GM11168 (cell line): ENCODE results near the gene SKIC8.

Experiments used
- in situ Hi-C: fragments of 300-500 bp; cut with MboI; formaldehyde crosslinking; loops from one replicate; pipeline ENCODE4 v1.12.0; 2022; ENCODE audit warnings: low sequenced_read_pairs; ENCODE audit not compliant: unreplicated experiment

SKIC8 gene

GRCh38 chr15:78322724-78323521 lies 23.5 kb upstream of the SKIC8 start:
- in situ Hi-C loops = no loop called here

- in situ Hi-C loops = no loop called here
Measured at GRCh38 chr15:78322243-78322642, 22.8 kb upstream of the SKIC8 start.

DNA sequence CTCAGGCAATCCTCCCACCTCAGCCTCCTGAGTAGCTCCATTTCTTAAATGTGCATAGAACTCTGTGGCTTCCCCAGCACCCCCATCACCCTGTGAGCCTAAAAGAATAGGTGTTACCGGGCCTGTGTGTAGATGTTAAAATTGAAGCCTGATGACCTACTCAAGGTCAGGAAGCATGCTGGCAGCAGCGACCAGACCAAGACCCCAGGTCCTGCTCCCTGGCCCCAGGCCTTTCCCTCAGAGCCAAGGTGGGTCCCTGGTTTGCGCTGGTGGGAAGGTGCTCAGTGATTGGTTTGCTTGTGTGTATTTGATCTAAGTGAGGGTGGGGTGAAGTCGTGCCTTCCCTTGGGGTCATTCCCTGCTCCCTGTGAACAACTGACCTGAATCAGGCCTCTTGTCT lies 22.4 kb upstream of the SKIC8 start:
- in situ Hi-C loops = no loop called here

DNA sequence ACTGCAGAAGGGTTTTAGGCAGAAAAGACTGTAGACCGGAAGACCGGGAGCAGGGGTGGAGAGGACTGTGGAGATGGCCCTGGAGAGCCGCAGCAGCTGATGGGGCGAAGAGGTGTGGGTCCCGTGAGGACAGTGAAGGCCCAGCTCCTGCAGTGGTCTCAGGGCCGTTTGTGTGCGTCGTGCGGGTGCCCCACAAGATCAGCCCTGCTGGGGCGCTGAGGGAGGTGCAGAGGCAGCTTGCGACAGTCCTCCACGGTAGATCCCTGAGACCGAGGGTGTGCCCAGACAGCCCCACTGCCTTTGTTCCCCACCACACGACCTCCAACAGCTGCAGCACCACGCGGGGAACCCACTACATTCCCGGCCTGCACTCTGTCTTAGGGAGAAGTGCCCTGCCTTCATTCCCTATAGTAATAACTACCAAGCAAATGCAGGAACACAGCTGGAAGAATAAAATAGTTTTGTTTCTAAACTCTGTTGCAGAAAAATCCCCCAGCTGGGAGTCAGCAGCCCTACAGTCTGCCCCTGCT lies 21.7 kb upstream of the SKIC8 start:
- in situ Hi-C loops = no loop called here

GRCh38 chr15:78320183-78320582 lies 20.8 kb upstream of the SKIC8 start:
- in situ Hi-C loops = no loop called here

GRCh38 chr15:78319588-78319987 lies 20.2 kb upstream of the SKIC8 start:
- in situ Hi-C loops = no loop called here

- in situ Hi-C loops = no loop called here
Measured at GRCh38 chr15:78317145-78317836, 17.9 kb upstream of the SKIC8 start.

DNA sequence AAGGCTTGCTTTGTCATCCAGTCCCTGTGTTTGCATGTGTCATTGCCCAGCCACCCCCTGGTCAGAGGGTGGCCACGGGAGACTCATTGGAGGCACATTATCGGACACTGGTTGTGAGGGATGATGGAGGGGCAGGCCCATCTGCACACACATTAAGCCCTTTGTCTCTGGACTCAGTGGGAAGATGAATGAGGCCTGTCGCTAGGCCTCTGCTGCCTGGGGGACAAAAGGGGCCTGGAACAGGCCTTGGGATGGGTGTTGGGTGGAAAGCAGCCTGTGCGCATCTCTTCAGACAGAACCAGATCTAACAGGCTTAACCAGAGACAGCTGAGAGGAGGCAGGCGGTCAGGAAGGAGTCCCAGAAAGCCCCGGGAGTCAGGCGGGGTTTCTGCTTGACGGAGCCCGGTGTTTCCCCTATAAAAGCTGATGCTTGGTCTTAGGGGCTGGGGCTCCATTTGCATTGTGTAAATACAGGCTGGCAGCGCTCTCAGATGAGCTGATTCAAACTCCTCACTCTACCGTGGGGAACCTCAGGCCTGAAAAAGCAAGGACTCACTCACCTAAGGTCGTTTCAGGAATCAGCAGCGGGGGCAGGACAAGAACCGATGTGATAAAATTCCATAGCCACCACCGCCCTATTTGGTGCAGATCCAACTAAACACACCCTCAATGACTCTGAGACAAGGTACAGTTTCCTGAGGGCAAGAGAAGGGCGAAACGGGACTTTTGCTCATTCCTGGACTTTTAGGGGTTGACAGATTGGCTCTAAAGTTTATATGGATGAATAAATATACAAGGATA lies 17.1 kb upstream of the SKIC8 start:
- in situ Hi-C loops = no loop called here

GRCh38 chr15:78315686-78316282 lies 16.4 kb upstream of the SKIC8 start:
- in situ Hi-C loops = no loop called here

DNA sequence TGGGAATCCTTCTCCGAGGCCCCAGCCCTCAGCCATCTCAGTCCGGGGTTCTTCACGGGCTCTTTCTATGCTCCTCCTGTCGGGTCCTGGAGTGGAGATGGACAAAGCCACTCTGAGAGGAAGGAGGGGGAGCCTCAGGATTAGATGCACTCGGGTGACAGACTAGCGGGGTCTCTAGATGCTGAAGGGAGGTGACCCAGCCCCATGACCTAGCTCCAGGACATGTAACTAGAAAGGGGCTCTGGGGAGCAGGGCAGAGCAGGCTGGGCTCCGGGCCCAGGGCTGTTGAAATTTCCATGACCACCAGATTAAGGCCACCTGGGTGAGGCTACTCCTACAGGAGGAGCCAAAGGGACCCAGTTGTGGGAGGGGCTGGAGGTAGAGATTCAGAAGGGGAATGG lies 14.8 kb upstream of the SKIC8 start:
- in situ Hi-C loops = no loop called here

DNA sequence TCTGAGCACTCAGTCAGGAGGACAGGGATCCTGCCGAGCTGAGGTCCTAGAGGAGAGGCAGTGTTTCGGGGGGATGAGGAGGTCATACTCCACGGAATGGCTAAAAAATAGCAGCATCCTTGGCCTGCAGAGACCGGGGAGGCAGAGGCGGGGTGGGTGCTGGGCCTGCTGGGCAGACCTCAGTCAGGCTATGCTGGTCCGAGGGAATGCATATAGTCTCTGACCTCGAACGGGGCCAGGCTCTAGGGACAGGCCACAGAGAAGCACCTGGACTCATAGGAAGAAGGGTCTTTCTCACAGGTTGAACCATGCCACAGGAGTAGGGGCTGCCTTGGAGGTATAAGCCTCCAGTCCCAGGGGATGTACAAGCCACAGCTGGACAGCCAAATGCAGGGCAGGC lies 14.0 kb upstream of the SKIC8 start:
- in situ Hi-C loops = no loop called here

DNA sequence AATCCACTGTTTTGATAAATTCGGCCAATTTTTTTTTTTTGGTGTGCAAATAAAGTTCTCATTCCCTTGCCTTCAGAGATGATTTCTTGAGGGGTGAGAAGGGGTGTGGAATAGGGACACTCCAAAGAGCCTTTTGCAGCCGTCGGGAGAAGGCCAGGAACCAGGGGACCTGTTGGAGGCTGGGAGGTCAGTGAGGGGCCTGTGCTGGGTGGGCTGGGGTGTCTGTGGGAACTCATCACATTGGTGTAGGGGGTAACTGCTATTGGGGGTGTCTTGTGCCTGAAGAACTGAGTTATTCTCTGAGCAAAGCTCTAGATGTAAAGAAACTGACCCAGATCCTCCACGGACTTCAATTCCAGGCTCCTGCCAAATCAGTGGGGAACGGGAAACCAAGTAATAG lies 13.5 kb upstream of the SKIC8 start:
- in situ Hi-C loops = no loop called here

- in situ Hi-C loops = no loop called here
Measured at GRCh38 chr15:78312536-78312935, 13.1 kb upstream of the SKIC8 start.

DNA sequence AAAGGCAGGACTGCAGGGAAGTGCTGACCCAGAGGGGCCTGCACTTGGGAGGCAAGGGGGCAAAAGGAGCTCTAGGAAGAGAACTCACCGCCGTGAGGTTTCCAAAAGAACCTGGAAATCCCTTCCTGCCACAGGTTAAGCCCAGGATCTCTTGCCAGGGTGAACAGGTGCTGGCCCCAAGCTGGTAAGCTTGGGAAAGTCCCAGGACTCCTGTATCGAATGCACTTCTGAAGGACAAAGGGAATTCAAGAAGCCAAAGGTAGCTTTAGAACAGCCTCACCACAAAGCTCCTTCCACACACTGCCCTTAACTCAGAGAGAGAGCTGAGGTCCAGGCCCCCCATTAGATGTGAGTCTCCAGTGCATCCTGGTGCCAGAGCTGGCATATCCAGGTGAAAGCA lies 11.9 kb upstream of the SKIC8 start:
- in situ Hi-C loops = no loop called here

DNA sequence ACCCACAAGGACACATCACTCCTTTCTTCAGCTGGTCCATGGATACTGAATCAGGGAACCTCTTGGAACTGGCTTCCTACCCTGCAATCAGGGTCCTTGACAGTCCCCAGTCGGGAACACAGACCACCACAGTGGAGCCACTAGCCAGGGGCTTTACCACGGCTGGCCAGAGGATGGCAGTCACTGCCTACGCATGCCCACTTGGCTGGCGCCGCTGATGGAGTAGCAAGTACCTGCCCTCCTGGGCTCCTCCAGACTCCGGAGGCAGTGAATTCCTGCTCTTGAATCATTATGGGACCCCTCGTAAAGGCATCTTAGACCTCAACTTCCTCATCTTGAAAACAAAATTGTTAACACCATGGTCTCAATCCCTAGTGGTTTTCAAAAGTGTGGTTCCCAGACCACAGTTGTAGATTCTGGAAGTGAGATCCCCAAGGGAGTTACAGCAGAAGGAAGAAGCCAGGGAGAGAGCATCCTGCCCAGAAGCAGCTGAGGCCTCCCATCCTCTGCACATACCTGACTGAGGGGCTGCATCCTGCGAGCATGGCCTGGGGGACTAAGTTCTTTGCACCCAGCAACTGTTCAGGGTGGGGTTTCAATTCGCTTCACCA lies 9.1 kb upstream of the SKIC8 start:
- in situ Hi-C loops = no loop called here

- in situ Hi-C loops = no loop called here
Measured at GRCh38 chr15:78307976-78308375, 8.6 kb upstream of the SKIC8 start.

DNA sequence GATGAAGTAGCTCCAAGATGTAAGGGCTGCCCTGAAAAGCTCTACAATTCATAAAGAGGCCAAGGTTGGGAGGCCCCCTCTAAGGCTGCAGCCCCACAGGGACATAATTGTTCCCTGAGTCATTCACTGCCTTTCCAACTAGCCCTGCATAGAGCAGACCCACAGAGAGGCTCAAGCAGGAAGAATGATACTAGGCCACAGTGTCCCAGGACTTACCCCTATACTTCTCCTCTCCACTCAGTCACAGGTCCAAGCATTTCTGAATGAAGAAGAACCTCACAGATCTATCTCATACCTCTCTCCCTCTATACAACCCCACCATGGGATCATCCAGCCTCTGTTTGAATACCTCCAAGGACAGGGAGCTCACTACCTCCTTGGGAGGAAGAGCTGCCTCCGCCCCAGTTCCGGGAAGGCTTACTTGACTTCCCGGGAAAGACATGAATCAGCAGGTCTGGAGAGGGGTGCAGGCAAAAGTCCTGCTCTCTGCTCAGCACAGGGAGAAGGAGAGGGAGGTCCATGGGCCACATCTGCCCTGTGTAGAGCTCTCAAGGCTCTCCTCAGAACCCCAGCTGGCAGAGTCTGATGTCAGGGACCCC lies 6.9 kb upstream of the SKIC8 start:
- in situ Hi-C loops = no loop called here

- in situ Hi-C loops = loop anchor here (5.0 kb wide), 1 partner anchor 123 kb away; no protein-coding TSS in a partner anchor
Measured at GRCh38 chr15:78304216-78305066, 5.0 kb upstream of the SKIC8 start.
